ENCODE results near the gene SCYGR2. TPM values are rescaled to one million over a fixed set of nuclear protein-coding genes. Genes with fewer than 3 reads are reported as not detected.

Gene SCYGR2
- total RNA-seq, 1 experiment from 2014 or later, result not detected

GRCh38 chr2:227606476-227606875 lies 7.8 kb downstream of the SCYGR2 start:
- H3K4me1 ChIP-seq (ENCODE audit: insufficient read depth, low read length), result no peaks in the 10 kb centered on the region
- H3K4me3 ChIP-seq (ENCODE audit: low read length), result no peak overlapping the region
- no peak overlapping the region for H3K9ac ChIP-seq (ENCODE audit: low read length)
- no peaks in the 10 kb centered on the region for H3K9me3 ChIP-seq (ENCODE audit: low read length)
- ATAC-seq (no peak), DNase-seq (no peak)
- TF ChIP-seq EZH2phosphoT487 (IDR thresholded peaks at IDR 0.05; ENCODE audit: borderline replicate concordance, low read length) (no peak), EZH2 (IDR thresholded peaks at IDR 0.05; ENCODE audit: low read length, unreplicated experiment) (no peak), CTCF (conservative IDR thresholded peaks at IDR 0.05; ENCODE audit: low read depth, low read length) (no peak)
- no peak overlapping the region for H3K4me2 ChIP-seq (ENCODE audit: low read length)
- H3K9me2 ChIP-seq (replicated peaks; ENCODE audit: low read length), result no peaks in the 10 kb centered on the region
- no peaks in the 10 kb centered on the region for H3K36me3 ChIP-seq (ENCODE audit: low read depth, low read length)
- no peaks in the 10 kb centered on the region for H4K20me1 ChIP-seq (ENCODE audit: low read length)
- H3K79me2 ChIP-seq (ENCODE audit: low read length), result no peaks in the 10 kb centered on the region
- ChIA-PET POLR2A (ENCODE audit: unreplicated experiment) (no interaction called here), CTCF (no interaction called here)
- H3K27me3 ChIP-seq (ENCODE audit: low read length), result no peaks in the 10 kb centered on the region
- no peaks in the 10 kb centered on the region for H3F3A ChIP-seq (ENCODE audit: low read length, unreplicated experiment)
- intact Hi-C loops (cut with micrococcal nuclease), result no loop called here
- H2AFZ ChIP-seq (ENCODE audit: low read length), result no peak overlapping the region
- no peak overlapping the region for H3K27ac ChIP-seq (ENCODE audit: low read length)
- BruUV-seq (replicated peaks), result no TSS peak

- Histone ChIP-seq H3K4me2 (ENCODE audit: low read length) (no peak overlapping the region), H3K27me3 (ENCODE audit: low read length) (no peaks in the 10 kb centered on the region), H3K4me1 (ENCODE audit: insufficient read depth, low read length) (no peaks in the 10 kb centered on the region), H3K9me3 (ENCODE audit: low read length) (no peaks in the 10 kb centered on the region), H4K20me1 (ENCODE audit: low read length) (no peaks in the 10 kb centered on the region), H3K4me3 (ENCODE audit: low read length) (no peak overlapping the region), H3K79me2 (ENCODE audit: low read length) (no peaks in the 10 kb centered on the region), H3K9ac (ENCODE audit: low read length) (no peak overlapping the region), H3K27ac (ENCODE audit: low read length) (no peak overlapping the region), H3F3A (ENCODE audit: low read length, unreplicated experiment) (no peaks in the 10 kb centered on the region), H3K9me2 (replicated peaks; ENCODE audit: low read length) (no peaks in the 10 kb centered on the region), H3K36me3 (ENCODE audit: low read depth, low read length) (no peaks in the 10 kb centered on the region), H2AFZ (ENCODE audit: low read length) (no peak overlapping the region)
- no TSS peak for BruUV-seq (replicated peaks)
- ATAC-seq (no peak), DNase-seq (no peak)
- ChIA-PET CTCF (no interaction called here), POLR2A (ENCODE audit: unreplicated experiment) (no interaction called here)
- intact Hi-C loops (cut with micrococcal nuclease), result no loop called here
- TF ChIP-seq CTCF (conservative IDR thresholded peaks at IDR 0.05; ENCODE audit: low read depth, low read length) (no peak), EZH2phosphoT487 (IDR thresholded peaks at IDR 0.05; ENCODE audit: borderline replicate concordance, low read length) (no peak), EZH2 (IDR thresholded peaks at IDR 0.05; ENCODE audit: low read length, unreplicated experiment) (no peak)
Measured at GRCh38 chr2:227607941-227608340, 9.2 kb downstream of the SCYGR2 start.

GRCh38 chr2:227608561-227609338 lies 10.1 kb downstream of the SCYGR2 start:
- H3K4me3 ChIP-seq (ENCODE audit: low read length), result no peak overlapping the region
- no peak overlapping the region for H3K9ac ChIP-seq (ENCODE audit: low read length)
- no peaks in the 10 kb centered on the region for H3K9me3 ChIP-seq (ENCODE audit: low read length)
- H3K4me2 ChIP-seq (ENCODE audit: low read length), result no peak overlapping the region
- no TSS peak for BruUV-seq (replicated peaks)
- H3K36me3 ChIP-seq (ENCODE audit: low read depth, low read length), result no peaks in the 10 kb centered on the region
- TF ChIP-seq EZH2 (IDR thresholded peaks at IDR 0.05; ENCODE audit: low read length, unreplicated experiment), result no peak
- no peak for TF ChIP-seq CTCF (conservative IDR thresholded peaks at IDR 0.05; ENCODE audit: low read depth, low read length)
- intact Hi-C loops (cut with micrococcal nuclease), result no loop called here
- no peaks in the 10 kb centered on the region for H4K20me1 ChIP-seq (ENCODE audit: low read length)
- H3K27me3 ChIP-seq (ENCODE audit: low read length), result no peaks in the 10 kb centered on the region
- 0 out of 2 replicates have a peak, but pooled peaks cover 2% of the 10 kb centered on the region for H3K9me2 ChIP-seq (replicated peaks; ENCODE audit: low read length)
- no peaks in the 10 kb centered on the region for H3F3A ChIP-seq (ENCODE audit: low read length, unreplicated experiment)
- ChIA-PET POLR2A (ENCODE audit: unreplicated experiment) (no interaction called here), CTCF (no interaction called here)
- no peaks in the 10 kb centered on the region for H3K79me2 ChIP-seq (ENCODE audit: low read length)
- H3K4me1 ChIP-seq (ENCODE audit: insufficient read depth, low read length), result no peaks in the 10 kb centered on the region
- ATAC-seq, result no peak
- H2AFZ ChIP-seq (ENCODE audit: low read length), result no peak overlapping the region
- no peak overlapping the region for H3K27ac ChIP-seq (ENCODE audit: low read length)
- no peak for DNase-seq
